ENCODE measurements around the gene C1QTNF3. TPM values are rescaled to one million over a fixed set of nuclear protein-coding genes. Genes with fewer than 3 reads are reported as not detected.

The C1QTNF3 gene
- total RNA-seq, 3 donors from 2014 or later (not counting 1 experiment from before 2014, with no cell fraction given) = 10.5 to 11.4 (median 11.3) TPM

DNA sequence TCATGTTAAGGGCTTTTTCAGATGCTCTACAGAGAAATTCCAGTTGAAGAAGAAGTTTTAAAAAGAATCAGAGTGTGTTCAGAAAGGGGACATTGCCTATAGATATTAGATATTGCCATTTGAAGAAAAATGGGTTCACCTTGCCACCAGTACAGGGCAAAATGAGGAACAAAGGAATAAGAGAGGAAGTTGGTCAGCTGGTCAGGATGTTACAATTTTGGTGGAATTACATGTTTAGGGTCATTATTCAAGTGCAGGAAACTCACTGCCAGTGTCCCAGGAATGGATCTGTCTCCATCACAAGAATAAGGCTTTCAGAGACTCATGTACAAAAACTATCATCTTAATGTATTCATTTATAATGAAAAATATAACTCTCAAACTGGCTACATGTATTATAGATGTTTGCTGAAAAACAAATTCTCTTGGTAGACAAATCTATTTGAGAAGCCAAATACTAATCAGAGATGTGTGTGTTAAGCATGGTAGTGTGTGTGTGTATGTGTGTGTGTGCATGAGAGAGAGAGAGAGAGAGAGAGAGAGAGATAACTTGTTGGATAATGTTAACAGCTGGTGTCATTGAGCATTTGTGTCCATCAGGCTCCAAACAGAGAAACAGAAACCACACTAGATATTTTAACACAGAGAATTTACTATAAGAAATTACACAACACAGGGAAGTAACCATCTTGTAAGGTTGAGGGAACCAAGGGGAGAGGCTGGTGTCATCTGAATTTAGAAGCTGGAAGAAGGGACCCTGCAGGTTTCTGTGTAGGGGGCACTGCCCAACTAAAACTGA is 5.0 kb upstream of the C1QTNF3 start:
- Mint-ChIP-seq H3K4me1 (peaks cover 49 to 65% of the 10 kb centered on the region in 2 donors), H3K9me3 (no peaks in the 10 kb centered on the region)

DNA sequence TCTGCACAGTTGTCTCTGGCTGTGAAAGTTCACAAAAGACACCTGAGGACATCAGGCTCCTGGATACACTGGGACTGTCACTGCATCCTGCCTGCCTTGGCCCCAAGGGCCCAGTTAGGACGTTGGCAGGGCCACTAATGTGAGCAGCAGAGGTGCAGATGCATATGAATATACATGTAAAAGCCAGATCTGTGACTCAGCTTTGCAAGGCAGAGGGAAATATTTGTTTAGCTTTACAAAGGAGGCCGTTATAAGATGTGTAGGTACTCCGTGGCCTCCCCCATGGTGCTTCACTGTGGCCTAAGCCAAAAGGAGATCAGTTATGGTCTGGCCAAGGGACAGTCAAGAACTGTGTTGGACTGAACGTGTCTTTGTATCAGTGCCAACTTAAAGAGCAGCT is 4.1 kb upstream of the C1QTNF3 start:
- no peak overlapping the region for H3K27ac ChIP-seq (ENCODE audit: low read length)
- H3K4me1 ChIP-seq (ENCODE audit: control insufficient read depth, insufficient read depth, low read length) = peaks cover 36% of the 10 kb centered on the region
- H3K27me3 ChIP-seq (ENCODE audit: control insufficient read depth, insufficient read depth, low read length) = no peaks in the 10 kb centered on the region
- Mint-ChIP-seq H3K9me3 (no peaks in the 10 kb centered on the region), H3K27ac (peak overlapping the region; percentile 3 to 93), H3K27me3 (ENCODE audit: low read depth in 2 of 2) (no peaks in the 10 kb centered on the region), H3K4me1 (peaks cover 57 to 73% of the 10 kb centered on the region in 2 donors), H3K36me3 (peaks cover 7% of the 10 kb centered on the region), H3K4me3 (no peak overlapping the region)
- WGBS (ENCODE audit: insufficient coverage) = 93% methylated on average over 4 of the region's 4 CpGs
- no peak for DNase-seq
- H3K9me3 ChIP-seq (ENCODE audit: control insufficient read depth, insufficient read depth, low read length) = no peaks in the 10 kb centered on the region
- intact Hi-C loops (cut with micrococcal nuclease) = no loop called here
- ATAC-seq = no peak
- H3K36me3 ChIP-seq (ENCODE audit: control insufficient read depth, insufficient read depth, low read length) = peaks cover 6% of the 10 kb centered on the region
- H3K4me3 ChIP-seq (ENCODE audit: low read length) = no peak overlapping the region
- TF ChIP-seq, protein P1, sequence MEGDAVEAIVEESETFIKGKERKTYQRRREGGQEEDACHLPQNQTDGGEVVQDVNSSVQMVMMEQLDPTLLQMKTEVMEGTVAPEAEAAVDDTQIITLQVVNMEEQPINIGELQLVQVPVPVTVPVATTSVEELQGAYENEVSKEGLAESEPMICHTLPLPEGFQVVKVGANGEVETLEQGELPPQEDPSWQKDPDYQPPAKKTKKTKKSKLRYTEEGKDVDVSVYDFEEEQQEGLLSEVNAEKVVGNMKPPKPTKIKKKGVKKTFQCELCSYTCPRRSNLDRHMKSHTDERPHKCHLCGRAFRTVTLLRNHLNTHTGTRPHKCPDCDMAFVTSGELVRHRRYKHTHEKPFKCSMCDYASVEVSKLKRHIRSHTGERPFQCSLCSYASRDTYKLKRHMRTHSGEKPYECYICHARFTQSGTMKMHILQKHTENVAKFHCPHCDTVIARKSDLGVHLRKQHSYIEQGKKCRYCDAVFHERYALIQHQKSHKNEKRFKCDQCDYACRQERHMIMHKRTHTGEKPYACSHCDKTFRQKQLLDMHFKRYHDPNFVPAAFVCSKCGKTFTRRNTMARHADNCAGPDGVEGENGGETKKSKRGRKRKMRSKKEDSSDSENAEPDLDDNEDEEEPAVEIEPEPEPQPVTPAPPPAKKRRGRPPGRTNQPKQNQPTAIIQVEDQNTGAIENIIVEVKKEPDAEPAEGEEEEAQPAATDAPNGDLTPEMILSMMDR (IDR thresholded peaks at IDR 0.05) = no peak

More for the DNA sequence above, 5.0 kb upstream of the C1QTNF3 start:
- Mint-ChIP-seq H3K4me3 (no peak overlapping the region), H3K27me3 (ENCODE audit: low read depth in 2 of 2) (no peaks in the 10 kb centered on the region), H3K27ac (peak overlapping the region; percentile 2 to 3), H3K36me3 (peaks cover 7% of the 10 kb centered on the region)
- peaks cover 28% of the 10 kb centered on the region for H3K4me1 ChIP-seq (ENCODE audit: control insufficient read depth, insufficient read depth, low read length)
- no peak for DNase-seq
- TF ChIP-seq, protein P1 (IDR thresholded peaks at IDR 0.05) = no peak
- no peaks in the 10 kb centered on the region for H3K27me3 ChIP-seq (ENCODE audit: control insufficient read depth, insufficient read depth, low read length)
- intact Hi-C loops (cut with micrococcal nuclease) = no loop called here
- H3K27ac ChIP-seq (ENCODE audit: low read length) = no peak overlapping the region
- H3K9me3 ChIP-seq (ENCODE audit: control insufficient read depth, insufficient read depth, low read length) = no peaks in the 10 kb centered on the region
- no peak overlapping the region for H3K4me3 ChIP-seq (ENCODE audit: low read length)
- ATAC-seq = no peak
- H3K36me3 ChIP-seq (ENCODE audit: control insufficient read depth, insufficient read depth, low read length) = peaks cover 6% of the 10 kb centered on the region

DNA sequence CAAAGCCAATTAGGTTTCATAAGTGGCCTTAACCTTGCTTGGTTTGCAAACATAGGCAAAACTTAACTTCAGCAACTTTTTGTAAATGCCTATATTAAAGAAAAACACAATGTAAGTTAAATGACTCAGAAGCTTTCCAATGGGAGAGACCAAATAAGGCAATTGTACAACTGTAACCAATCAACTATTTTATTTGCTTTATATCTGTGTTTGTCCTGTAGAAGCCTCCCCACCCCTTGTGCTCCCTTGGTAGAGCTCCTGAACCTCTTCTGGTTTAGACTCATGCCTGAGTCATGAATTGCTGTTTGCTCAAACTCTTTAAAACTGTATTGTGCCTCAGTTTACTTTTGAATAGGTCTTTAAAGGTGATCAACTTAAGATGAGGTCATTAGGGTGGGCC is 3.0 kb upstream of the C1QTNF3 start:
- ATAC-seq = no peak
- no peaks in the 10 kb centered on the region for H3K9me3 ChIP-seq (ENCODE audit: control insufficient read depth, insufficient read depth, low read length)
- no peak for DNase-seq
- Mint-ChIP-seq H3K36me3 (peaks cover 6% of the 10 kb centered on the region), H3K4me3 (peak overlapping the region; percentile 70), H3K27me3 (ENCODE audit: low read depth in 2 of 2) (no peaks in the 10 kb centered on the region), H3K27ac (peak overlapping the region; percentile 89 to 93), H3K9me3 (no peaks in the 10 kb centered on the region), H3K4me1 (peaks cover 69 to 85% of the 10 kb centered on the region in 2 donors)
- no peak overlapping the region for H3K4me3 ChIP-seq (ENCODE audit: low read length)
- no peak overlapping the region for H3K27ac ChIP-seq (ENCODE audit: low read length)
- peaks cover 3% of the 10 kb centered on the region for H3K36me3 ChIP-seq (ENCODE audit: control insufficient read depth, insufficient read depth, low read length)
- TF ChIP-seq, protein P1 (IDR thresholded peaks at IDR 0.05) = no peak
- H3K27me3 ChIP-seq (ENCODE audit: control insufficient read depth, insufficient read depth, low read length) = no peaks in the 10 kb centered on the region
- peaks cover 37% of the 10 kb centered on the region for H3K4me1 ChIP-seq (ENCODE audit: control insufficient read depth, insufficient read depth, low read length)
- intact Hi-C loops (cut with micrococcal nuclease) = loop anchor here (1.0 kb wide), 1 partner anchor 38 kb away; the partner anchor contains the start of gene AMACR

All from natural killer cell (primary cell).